IPS-20b (cell line): Measurements from ENCODE around the gene CHST10.
"Not testable (repeated sequence)": the region's sequence is repeated elsewhere in the genome, so short reads cannot be mapped to it uniquely, and the experiment has no call there.

Experiments
- H3K27ac ChIP-seq: one replicate; pipeline ENCODE4 v1.5.1; 2013; ENCODE audit warnings: low read length
- H3K27me3 ChIP-seq: 2 replicates; pipeline ENCODE4 v1.6.1; 2013; ENCODE audit warnings: mild to moderate bottlenecking, low read length, inconsistent platforms; ENCODE audit not compliant: insufficient read depth
- H3K36me3 ChIP-seq: 2 replicates; pipeline ENCODE4 v1.6.1; 2013; ENCODE audit warnings: low read depth, mild to moderate bottlenecking, inconsistent platforms, low read length, moderate library complexity; ENCODE audit not compliant: insufficient read depth
- H3K4me1 ChIP-seq: 2 replicates; pipeline ENCODE4 v1.6.1; 2013; ENCODE audit warnings: mild to moderate bottlenecking, control low read depth, inconsistent platforms, low read length, moderate library complexity; ENCODE audit not compliant: insufficient read depth
- H3K4me3 ChIP-seq: 2 replicates; pipeline ENCODE4 v1.5.1; 2013; ENCODE audit warnings: mild to moderate bottlenecking, low read length, inconsistent platforms
- H3K9ac ChIP-seq: 2 replicates; pipeline ENCODE4 v1.6.1; 2013; ENCODE audit warnings: low read depth, mild to moderate bottlenecking, inconsistent platforms, low read length, moderate library complexity
- H3K9me3 ChIP-seq: 2 replicates; pipeline ENCODE4 v1.6.1; 2013; ENCODE audit warnings: mild to moderate bottlenecking, low read depth, low read length, inconsistent platforms; ENCODE audit not compliant: insufficient read depth

CHST10 gene

GRCh38 chr2:100391735-100392515 lies 25.5 kb downstream of the CHST10 start:
- Histone ChIP-seq H3K4me3 (no peak overlapping the region), H3K36me3 (peaks cover 56% of the 10 kb centered on the region), H3K4me1 (no peaks in the 10 kb centered on the region), H3K9me3 (no peaks in the 10 kb centered on the region), H3K27ac (no peak overlapping the region), H3K9ac (no peak overlapping the region), H3K27me3 (no peaks in the 10 kb centered on the region)

- Histone ChIP-seq H3K27ac (no peak overlapping the region), H3K36me3 (peaks cover 41% of the 10 kb centered on the region)
Observed at GRCh38 chr2:100390001-100390940, 27.2 kb downstream of the CHST10 start.

GRCh38 chr2:100388703-100389102 lies 28.8 kb downstream of the CHST10 start:
- Histone ChIP-seq H3K4me1 (no peaks in the 10 kb centered on the region), H3K9me3 (no peaks in the 10 kb centered on the region), H3K36me3 (peaks cover 27% of the 10 kb centered on the region), H3K4me3 (no peak overlapping the region), H3K9ac (no peak overlapping the region), H3K27ac (no peak overlapping the region), H3K27me3 (no peaks in the 10 kb centered on the region)

More at GRCh38 chr2:100390001-100390940, 27.2 kb downstream of the CHST10 start:
- Histone ChIP-seq H3K27me3 (no peaks in the 10 kb centered on the region), H3K4me1 (no peaks in the 10 kb centered on the region), H3K9me3 (no peaks in the 10 kb centered on the region), H3K9ac (no peak overlapping the region), H3K4me3 (no peak overlapping the region)

- no peak overlapping the region for H3K4me3 ChIP-seq
- no peak overlapping the region for H3K9ac ChIP-seq
- no peaks in the 10 kb centered on the region for H3K4me1 ChIP-seq
- no peak overlapping the region for H3K27ac ChIP-seq
- H3K9me3 ChIP-seq: no peaks in the 10 kb centered on the region
- no peaks in the 10 kb centered on the region for H3K36me3 ChIP-seq
- H3K27me3 ChIP-seq: no peaks in the 10 kb centered on the region
Observed at GRCh38 chr2:100383954-100384353, 33.5 kb downstream of the CHST10 start.

- no peak overlapping the region for H3K27ac ChIP-seq
- no peaks in the 10 kb centered on the region for H3K27me3 ChIP-seq
- no peaks in the 10 kb centered on the region for H3K36me3 ChIP-seq
- H3K4me3 ChIP-seq: no peak overlapping the region
- no peaks in the 10 kb centered on the region for H3K9me3 ChIP-seq
- H3K9ac ChIP-seq: no peak overlapping the region
- H3K4me1 ChIP-seq: no peaks in the 10 kb centered on the region
Observed at GRCh38 chr2:100383306-100383705, 34.2 kb downstream of the CHST10 start.

- Histone ChIP-seq H3K4me1 (no peaks in the 10 kb centered on the region), H3K9me3 (no peaks in the 10 kb centered on the region), H3K9ac (no peak overlapping the region), H3K27ac (no peak overlapping the region), H3K4me3 (no peak overlapping the region), H3K27me3 (no peaks in the 10 kb centered on the region), H3K36me3 (no peaks in the 10 kb centered on the region)
Observed at GRCh38 chr2:100381240-100381639, 36.2 kb downstream of the CHST10 start.

- H3K9me3 ChIP-seq: no peaks in the 10 kb centered on the region
- H3K27ac ChIP-seq: no peak overlapping the region
- no peaks in the 10 kb centered on the region for H3K36me3 ChIP-seq
- H3K27me3 ChIP-seq: no peaks in the 10 kb centered on the region
- no peaks in the 10 kb centered on the region for H3K4me1 ChIP-seq
- no peak overlapping the region for H3K9ac ChIP-seq
- H3K4me3 ChIP-seq: no peak overlapping the region
Observed at GRCh38 chr2:100380681-100381080, 36.8 kb downstream of the CHST10 start.

- no peak overlapping the region for H3K27ac ChIP-seq
- no peaks in the 10 kb centered on the region for H3K27me3 ChIP-seq
- H3K9me3 ChIP-seq: no peaks in the 10 kb centered on the region
- H3K9ac ChIP-seq: no peak overlapping the region
- no peaks in the 10 kb centered on the region for H3K4me1 ChIP-seq
- H3K36me3 ChIP-seq: no peaks in the 10 kb centered on the region
- no peak overlapping the region for H3K4me3 ChIP-seq
Observed at GRCh38 chr2:100376836-100377235, 40.6 kb downstream of the CHST10 start.

GRCh38 chr2:100367163-100367562 lies 50.3 kb downstream of the CHST10 start:
- no peak overlapping the region for H3K4me3 ChIP-seq
- no peaks in the 10 kb centered on the region for H3K36me3 ChIP-seq
- H3K9me3 ChIP-seq: peaks cover 11% of the 10 kb centered on the region; the same call in 1 of the 2 replicates
- peaks cover 5% of the 10 kb centered on the region; the same call in 1 of the 2 replicates for H3K4me1 ChIP-seq
- H3K27me3 ChIP-seq: no peaks in the 10 kb centered on the region
- H3K9ac ChIP-seq: no peak overlapping the region
- no peak overlapping the region for H3K27ac ChIP-seq

- no peaks in the 10 kb centered on the region for H3K27me3 ChIP-seq
Observed at GRCh38 chr2:100365434-100365833, 52.0 kb downstream of the CHST10 start.

GRCh38 chr2:100362269-100362668 lies 55.2 kb downstream of the CHST10 start:
- H3K27me3 ChIP-seq, H3K36me3 ChIP-seq, H3K27ac ChIP-seq, H3K9ac ChIP-seq, H3K4me1 ChIP-seq, H3K4me3 ChIP-seq: not testable (repeated sequence)
- peaks cover 14% of the 10 kb centered on the region; the same call in 1 of the 2 replicates for H3K9me3 ChIP-seq

More at GRCh38 chr2:100365434-100365833, 52.0 kb downstream of the CHST10 start:
- H3K27ac ChIP-seq: no peak overlapping the region
- peaks cover 21% of the 10 kb centered on the region; the same call in 1 of the 2 replicates for H3K9me3 ChIP-seq
- peaks cover 5% of the 10 kb centered on the region; the same call in 1 of the 2 replicates for H3K4me1 ChIP-seq
- H3K9ac ChIP-seq: no peak overlapping the region
- no peaks in the 10 kb centered on the region for H3K36me3 ChIP-seq
- H3K4me3 ChIP-seq: no peak overlapping the region
